Measurements from ENCODE around the gene NPAS4. TPM values are rescaled to one million over a fixed set of nuclear protein-coding genes. Genes with fewer than 3 reads are reported as not detected.

Gene NPAS4
- total and polyA plus RNA-seq, 9 of the 15 experiments (the other 6 are each of a cell fraction or from before 2014, with no cell fraction given), result not detected

- TF ChIP-seq MGA (IDR thresholded peaks at IDR 0.05) (no peak), RB1 (IDR thresholded peaks at IDR 0.05; ENCODE audit: low read depth) (peak; percentile 82), REST (IDR thresholded peaks at IDR 0.05; ENCODE audit: borderline replicate concordance) (peak; percentile 60; the same call in 1 of the 2 replicates), REST (CRISPR knock-in tag; IDR thresholded peaks at IDR 0.05; ENCODE audit: low read depth) (peak; percentile 84; the same call in 1 of the 2 replicates)
Measured at GRCh38 chr11:66438504-66439466, 17.9 kb downstream of the NPAS4 start, which contains the start of gene MRPL11 (continued).
